Nephron progenitor cell (in vitro differentiated cells): Measurements from ENCODE around the gene CHDH.

Experiments used
- DNase-seq: peaks from one replicate; pipeline ENCODE4 v3.0.0; 2021
- H3K27ac Mint-ChIP-seq: 2 replicates; pipeline ENCODE4 v1.8.0; 2021; ENCODE audit warnings: mild to moderate bottlenecking, moderate library complexity, mixed read lengths
- H3K27me3 Mint-ChIP-seq: 2 replicates; pipeline ENCODE4 v1.8.0; 2021; ENCODE audit warnings: mild to moderate bottlenecking, low read depth, mixed read lengths; ENCODE audit not compliant: poor library complexity
- H3K36me3 Mint-ChIP-seq: 2 replicates; pipeline ENCODE4 v1.8.0; 2021; ENCODE audit warnings: low read depth, mixed read lengths
- H3K4me1 Mint-ChIP-seq: 2 replicates; pipeline ENCODE4 v1.8.0; 2021; ENCODE audit warnings: mixed read lengths
- H3K4me3 Mint-ChIP-seq: 2 replicates; pipeline ENCODE4 v1.8.0; 2021; ENCODE audit warnings: mild to moderate bottlenecking, moderate library complexity, mixed read lengths
- H3K9me3 Mint-ChIP-seq: 2 replicates; pipeline ENCODE4 v1.8.0; 2021; ENCODE audit warnings: mild to moderate bottlenecking, moderate library complexity, mixed read lengths
- TF ChIP-seq, protein P1 (sequence below): fragments of 200-600 bp; sonication (generic); IDR thresholded peaks from 2 replicates; pipeline ENCODE4 v1.5.0; 2021; ENCODE audit warnings: antibody characterized with exemption

CHDH gene

DNA sequence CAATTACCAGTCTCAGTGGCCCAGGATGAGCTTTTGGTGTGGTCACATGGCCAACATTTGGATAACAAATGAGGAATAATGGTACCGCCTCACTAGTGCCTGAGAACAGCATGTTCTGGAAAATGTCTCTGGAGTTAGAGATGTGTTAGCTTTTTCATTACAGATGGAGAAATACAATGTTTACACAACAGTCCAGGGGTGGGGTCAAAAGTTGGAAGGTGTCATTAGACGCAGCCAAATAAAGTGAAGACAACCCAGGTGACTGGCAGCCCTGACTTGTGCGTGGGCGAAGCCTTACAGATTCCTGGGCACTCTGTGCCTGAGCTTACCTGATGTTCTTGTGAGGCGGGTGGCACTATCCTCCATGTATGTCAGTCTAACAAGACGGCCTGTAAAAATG, 13.0 kb upstream of the CHDH start:
- H3K9me3 Mint-ChIP-seq: no peaks in the 10 kb centered on the region
- H3K27ac Mint-ChIP-seq: no peak overlapping the region
- H3K4me1 Mint-ChIP-seq: peaks cover 25% of the 10 kb centered on the region
- no peak for DNase-seq
- TF ChIP-seq, protein P1, sequence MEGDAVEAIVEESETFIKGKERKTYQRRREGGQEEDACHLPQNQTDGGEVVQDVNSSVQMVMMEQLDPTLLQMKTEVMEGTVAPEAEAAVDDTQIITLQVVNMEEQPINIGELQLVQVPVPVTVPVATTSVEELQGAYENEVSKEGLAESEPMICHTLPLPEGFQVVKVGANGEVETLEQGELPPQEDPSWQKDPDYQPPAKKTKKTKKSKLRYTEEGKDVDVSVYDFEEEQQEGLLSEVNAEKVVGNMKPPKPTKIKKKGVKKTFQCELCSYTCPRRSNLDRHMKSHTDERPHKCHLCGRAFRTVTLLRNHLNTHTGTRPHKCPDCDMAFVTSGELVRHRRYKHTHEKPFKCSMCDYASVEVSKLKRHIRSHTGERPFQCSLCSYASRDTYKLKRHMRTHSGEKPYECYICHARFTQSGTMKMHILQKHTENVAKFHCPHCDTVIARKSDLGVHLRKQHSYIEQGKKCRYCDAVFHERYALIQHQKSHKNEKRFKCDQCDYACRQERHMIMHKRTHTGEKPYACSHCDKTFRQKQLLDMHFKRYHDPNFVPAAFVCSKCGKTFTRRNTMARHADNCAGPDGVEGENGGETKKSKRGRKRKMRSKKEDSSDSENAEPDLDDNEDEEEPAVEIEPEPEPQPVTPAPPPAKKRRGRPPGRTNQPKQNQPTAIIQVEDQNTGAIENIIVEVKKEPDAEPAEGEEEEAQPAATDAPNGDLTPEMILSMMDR: no peak
- H3K27me3 Mint-ChIP-seq: peaks cover 8% of the 10 kb centered on the region
- H3K36me3 Mint-ChIP-seq: peaks cover 50% of the 10 kb centered on the region
- H3K4me3 Mint-ChIP-seq: no peak overlapping the region

DNA sequence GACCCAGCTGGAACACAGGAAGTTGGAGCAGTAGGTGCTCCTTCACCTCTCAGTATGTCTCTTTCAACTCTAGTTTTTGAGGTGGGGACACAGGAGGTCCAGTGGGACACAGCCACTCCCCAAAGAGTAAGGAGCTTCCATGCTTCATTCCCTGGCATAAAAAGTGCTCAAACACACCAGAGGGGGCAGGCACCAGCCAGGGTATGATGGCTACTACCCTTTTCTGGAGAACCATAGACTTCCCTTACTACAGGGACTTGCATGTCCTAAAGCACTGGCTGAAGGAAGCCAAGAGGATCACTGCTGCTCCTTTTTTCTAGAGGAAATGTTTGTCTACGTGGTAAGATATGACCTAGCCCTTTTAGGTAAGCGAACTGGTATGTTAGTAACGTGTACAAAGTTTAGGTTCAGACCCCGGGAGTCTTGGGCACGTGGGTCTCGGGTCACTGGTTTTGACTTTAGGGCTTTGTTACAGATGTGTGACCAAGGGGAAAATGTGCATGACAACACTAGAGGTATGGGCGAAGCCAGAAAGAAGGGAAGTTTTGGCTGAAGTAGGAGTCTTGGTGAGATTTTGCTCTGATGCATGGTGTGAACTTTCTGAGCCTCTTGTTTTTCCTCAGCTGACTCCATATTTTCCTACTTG, 12.0 kb upstream of the CHDH start:
- Mint-ChIP-seq H3K4me1 (peaks cover 25% of the 10 kb centered on the region), H3K9me3 (no peaks in the 10 kb centered on the region), H3K4me3 (no peak overlapping the region), H3K36me3 (peaks cover 44% of the 10 kb centered on the region), H3K27ac (peak overlapping the region; percentile 98), H3K27me3 (peaks cover 8% of the 10 kb centered on the region)
- TF ChIP-seq, protein P1: no peak
- no peak for DNase-seq

DNA sequence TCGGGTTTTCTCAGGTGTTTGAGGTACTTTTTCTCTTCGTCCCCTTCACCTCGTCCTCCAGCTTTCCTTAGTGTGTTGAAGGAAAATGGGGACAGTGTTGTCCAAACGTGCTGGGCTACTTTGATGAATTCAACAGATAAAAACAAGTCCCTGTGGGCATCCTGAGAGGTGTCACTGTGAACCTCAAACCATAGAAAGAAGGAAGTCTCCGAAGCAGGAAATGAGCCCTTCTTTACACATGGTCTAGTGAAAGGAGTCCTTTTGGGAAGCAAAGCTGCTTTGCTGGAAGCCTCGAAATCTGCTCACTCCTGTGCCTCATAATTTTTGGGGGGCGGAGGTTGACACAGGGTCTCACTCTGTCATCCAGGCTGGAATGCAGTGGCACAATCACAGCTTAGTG, 10.7 kb upstream of the CHDH start:
- H3K4me3 Mint-ChIP-seq: no peak overlapping the region
- TF ChIP-seq, protein P1: no peak
- peaks cover 32% of the 10 kb centered on the region for H3K36me3 Mint-ChIP-seq
- peaks cover 8% of the 10 kb centered on the region for H3K27me3 Mint-ChIP-seq
- no peaks in the 10 kb centered on the region for H3K9me3 Mint-ChIP-seq
- no peak for DNase-seq
- H3K27ac Mint-ChIP-seq: no peak overlapping the region
- H3K4me1 Mint-ChIP-seq: peaks cover 20% of the 10 kb centered on the region

DNA sequence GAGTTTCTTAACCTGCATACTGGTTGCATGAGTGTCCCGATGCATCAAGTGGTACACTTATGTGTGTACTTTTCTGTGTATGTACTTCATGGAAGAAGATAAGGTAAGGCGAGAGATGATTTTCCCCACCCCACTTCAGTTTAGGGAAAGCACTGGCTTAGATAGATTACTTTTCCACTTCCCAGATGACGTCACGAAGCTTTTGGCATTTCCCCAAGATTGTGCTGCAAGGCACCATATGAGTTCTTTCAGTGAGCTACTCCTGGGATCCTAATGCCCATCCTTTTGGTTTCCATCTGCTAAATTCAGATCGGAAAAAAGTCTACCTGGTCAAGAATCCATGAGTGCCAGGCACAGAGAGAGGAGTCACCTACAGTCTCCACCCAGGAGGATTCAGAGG, 4.7 kb upstream of the CHDH start:
- peaks cover 6% of the 10 kb centered on the region for H3K4me1 Mint-ChIP-seq
- TF ChIP-seq, protein P1: no peak
- no peak overlapping the region for H3K27ac Mint-ChIP-seq
- no peak for DNase-seq
- no peaks in the 10 kb centered on the region for H3K36me3 Mint-ChIP-seq
- H3K4me3 Mint-ChIP-seq: no peak overlapping the region
- H3K27me3 Mint-ChIP-seq: peaks cover 29% of the 10 kb centered on the region
- no peaks in the 10 kb centered on the region for H3K9me3 Mint-ChIP-seq

DNA sequence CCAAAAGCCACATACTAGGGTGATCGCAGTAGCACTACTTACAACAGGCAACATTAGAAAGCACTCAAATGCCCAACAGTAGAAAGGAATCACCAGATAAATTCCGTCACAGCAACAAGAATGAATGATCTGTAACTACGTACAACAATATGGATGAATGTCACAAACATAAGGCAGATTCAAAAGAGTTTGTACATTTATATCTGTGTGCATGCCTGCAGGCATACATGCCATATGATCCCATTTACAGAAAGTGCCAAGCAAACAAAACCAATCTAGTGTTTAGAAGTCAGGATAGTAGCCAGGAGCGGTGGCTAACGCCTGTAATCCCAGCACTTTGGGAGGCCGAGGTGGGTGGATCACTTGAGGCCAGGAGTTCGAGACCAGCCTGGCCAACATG, 3.7 kb upstream of the CHDH start:
- Mint-ChIP-seq H3K27me3 (peaks cover 37% of the 10 kb centered on the region), H3K4me3 (no peak overlapping the region), H3K4me1 (peaks cover 4% of the 10 kb centered on the region), H3K9me3 (no peaks in the 10 kb centered on the region), H3K36me3 (no peaks in the 10 kb centered on the region), H3K27ac (no peak overlapping the region)
- TF ChIP-seq, protein P1: no peak
- DNase-seq: no peak

DNA sequence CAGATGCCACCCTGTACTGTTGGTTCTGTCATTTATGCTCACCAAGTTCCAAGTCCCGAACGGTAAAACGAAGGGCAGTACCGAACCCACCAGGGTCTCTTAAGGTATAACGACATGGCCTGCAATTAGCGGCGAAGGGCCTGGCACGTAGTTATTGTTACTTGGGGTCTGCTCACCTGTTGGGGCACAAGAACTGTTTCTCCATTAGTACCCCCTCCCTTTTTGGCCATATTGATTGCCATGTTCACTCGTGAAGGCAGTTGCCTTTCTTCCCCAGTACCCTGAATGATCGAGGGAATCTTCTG, 584 bp upstream of the CHDH start:
- TF ChIP-seq, protein P1: no peak
- H3K27ac Mint-ChIP-seq: no peak overlapping the region
- no peak for DNase-seq
- peak overlapping the region; percentile 75 for H3K4me3 Mint-ChIP-seq
- H3K9me3 Mint-ChIP-seq: no peaks in the 10 kb centered on the region
- peaks cover 50% of the 10 kb centered on the region for H3K27me3 Mint-ChIP-seq
- H3K36me3 Mint-ChIP-seq: no peaks in the 10 kb centered on the region
- H3K4me1 Mint-ChIP-seq: peaks cover 24% of the 10 kb centered on the region
